Ectodermal cell (in vitro differentiated cells): ENCODE data around the gene TERT.
"Not testable (repeated sequence)": the region's sequence is repeated elsewhere in the genome, so short reads cannot be mapped to it uniquely, and the experiment has no call there.

Experiments
- H3K27ac ChIP-seq: 2 replicates; pipeline ENCODE4 v1.7.0; 2013; ENCODE audit warnings: mild to moderate bottlenecking, low read depth, low read length; ENCODE audit not compliant: insufficient read depth, poor library complexity, severe bottlenecking
- H3K27me3 ChIP-seq: 2 replicates; pipeline ENCODE4 v1.7.0; 2013; ENCODE audit warnings: mild to moderate bottlenecking, low read length; ENCODE audit not compliant: insufficient read depth, control insufficient read depth, poor library complexity, severe bottlenecking
- H3K36me3 ChIP-seq: one replicate; pipeline ENCODE4 v1.7.0; 2013; ENCODE audit warnings: low read length; ENCODE audit not compliant: control insufficient read depth, insufficient read depth
- H3K4me1 ChIP-seq: one replicate; pipeline ENCODE4 v1.7.0; 2013; ENCODE audit warnings: low read length; ENCODE audit not compliant: control insufficient read depth, insufficient read depth
- H3K4me3 ChIP-seq: 2 replicates; pipeline ENCODE4 v1.7.0; 2013; ENCODE audit warnings: low read depth, low read length, control low read depth; ENCODE audit not compliant: insufficient read depth
- H3K9me3 ChIP-seq: 2 replicates; pipeline ENCODE4 v1.7.0; 2013; ENCODE audit warnings: mild to moderate bottlenecking, low read length, moderate library complexity; ENCODE audit not compliant: control insufficient read depth
- WGBS, 2 experiments: methylation state at CpG; one replicate each; pipeline ENCODE4 v1.1.7; 2013; ENCODE audit warnings: missing lambda C conversion rate in 2 of 2; 5-methylcytosine and 5-hydroxymethylcytosine counted together

TERT gene

GRCh38 chr5:1278656-1279442 lies 16.0 kb downstream of the TERT start:
- WGBS, 2 experiments: 96 to 97% methylated on average over 42 of the region's 42 CpGs
- H3K9me3 ChIP-seq: no peaks in the 10 kb centered on the region
- no peaks in the 10 kb centered on the region for H3K27me3 ChIP-seq
- H3K27ac ChIP-seq: no peak overlapping the region
- no peaks in the 10 kb centered on the region for H3K4me1 ChIP-seq
- no peak overlapping the region for H3K4me3 ChIP-seq
- no peaks in the 10 kb centered on the region for H3K36me3 ChIP-seq

- Histone ChIP-seq H3K9me3 (no peaks in the 10 kb centered on the region), H3K4me1 (no peaks in the 10 kb centered on the region), H3K4me3 (no peak overlapping the region), H3K27me3 (no peaks in the 10 kb centered on the region), H3K36me3 (no peaks in the 10 kb centered on the region), H3K27ac (no peak overlapping the region)
- WGBS, 2 experiments: 93 to 95% methylated on average over 13 of the region's 13 CpGs
These were observed 16.7 kb downstream of the TERT start for GRCh38 chr5:1278216-1278615.

- Histone ChIP-seq H3K4me3 (no peak overlapping the region), H3K9me3 (no peaks in the 10 kb centered on the region), H3K4me1 (no peaks in the 10 kb centered on the region), H3K27ac (no peak overlapping the region), H3K27me3 (no peaks in the 10 kb centered on the region), H3K36me3 (no peaks in the 10 kb centered on the region)
- 95 to 96% methylated on average over 10 of the region's 10 CpGs for WGBS, 2 experiments
These were observed 17.1 kb downstream of the TERT start for GRCh38 chr5:1277781-1278180.

- H3K9me3 ChIP-seq: no peaks in the 10 kb centered on the region
- no peaks in the 10 kb centered on the region for H3K36me3 ChIP-seq
- H3K27ac ChIP-seq: no peak overlapping the region
- 94% methylated on average over 21 of the region's 21 CpGs for WGBS, 2 experiments
- no peaks in the 10 kb centered on the region for H3K27me3 ChIP-seq
- no peaks in the 10 kb centered on the region for H3K4me1 ChIP-seq
- H3K4me3 ChIP-seq: no peak overlapping the region
These were observed 17.5 kb downstream of the TERT start for GRCh38 chr5:1277331-1277730.

DNA sequence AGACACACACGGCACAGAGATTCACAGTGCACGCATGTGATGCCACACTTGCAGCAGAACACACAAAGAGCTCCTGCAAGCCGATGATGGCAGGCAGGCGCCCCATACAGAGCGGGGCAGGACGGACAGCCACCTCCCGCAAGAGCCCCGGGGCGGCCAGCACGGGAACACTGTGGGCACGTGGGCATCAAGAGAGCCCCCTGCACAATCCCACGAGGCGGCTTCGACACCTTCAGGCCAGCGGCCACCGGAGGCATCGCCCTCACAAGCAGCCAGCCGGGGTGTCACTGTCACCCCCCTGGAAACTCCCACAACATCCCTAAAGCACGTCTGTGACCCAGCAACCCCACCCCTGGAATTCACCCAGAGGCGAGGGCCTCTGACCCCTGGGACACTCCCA lies 17.9 kb downstream of the TERT start:
- WGBS, 2 experiments: 92% methylated on average over 20 of the region's 20 CpGs
- Histone ChIP-seq H3K9me3 (no peaks in the 10 kb centered on the region), H3K27ac (no peak overlapping the region)

DNA sequence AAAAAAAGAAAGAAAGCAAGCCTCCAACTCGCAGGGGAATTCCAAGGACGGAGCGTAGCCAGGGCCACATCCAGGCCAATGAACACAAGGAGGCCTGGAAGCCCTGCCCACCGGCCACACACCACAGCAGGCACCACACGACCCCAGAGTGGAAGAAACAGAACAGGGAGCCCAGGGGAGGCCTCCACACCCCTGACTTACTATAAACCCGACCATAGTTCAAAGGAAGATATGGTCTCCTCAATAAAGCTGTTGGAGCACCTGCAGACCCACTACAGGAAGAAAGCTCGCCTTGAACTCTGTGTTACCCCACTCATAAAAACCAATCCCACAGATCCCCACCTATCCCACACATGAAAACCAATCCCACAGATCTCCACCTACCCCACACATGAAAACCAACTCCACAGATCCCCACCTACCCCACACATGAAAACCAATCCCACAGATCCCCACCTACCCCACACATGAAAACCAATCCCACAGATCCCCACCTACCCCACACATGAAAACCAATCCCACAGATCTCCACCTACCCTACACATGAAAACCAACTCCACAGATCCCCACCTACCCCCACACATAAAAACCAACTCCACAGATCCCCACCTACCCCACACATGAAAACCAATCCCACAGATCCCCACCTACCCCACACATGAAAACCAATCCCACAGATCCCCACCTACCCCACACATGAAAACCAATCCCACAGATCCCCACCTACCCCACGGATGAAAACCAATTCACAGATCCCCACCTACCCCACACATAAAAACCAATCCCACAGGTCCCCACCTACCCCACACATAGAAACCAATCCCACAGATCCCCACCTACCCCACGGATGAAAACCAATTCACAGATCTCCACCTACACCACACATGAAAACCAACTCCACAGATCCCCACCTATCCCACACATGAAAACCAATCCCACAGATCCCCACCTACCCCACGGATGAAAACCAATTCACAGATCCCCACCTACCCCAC lies 19.2 kb downstream of the TERT start:
- H3K4me3 ChIP-seq, H3K36me3 ChIP-seq, H3K4me1 ChIP-seq, H3K27me3 ChIP-seq, H3K27ac ChIP-seq, H3K9me3 ChIP-seq: not testable (repeated sequence)
- 87 to 88% methylated on average over 10 of the region's 10 CpGs for WGBS, 2 experiments

More for the DNA sequence above, 17.9 kb downstream of the TERT start:
- Histone ChIP-seq H3K4me3 (no peak overlapping the region), H3K4me1 (no peaks in the 10 kb centered on the region), H3K36me3 (no peaks in the 10 kb centered on the region), H3K27me3 (no peaks in the 10 kb centered on the region)

DNA sequence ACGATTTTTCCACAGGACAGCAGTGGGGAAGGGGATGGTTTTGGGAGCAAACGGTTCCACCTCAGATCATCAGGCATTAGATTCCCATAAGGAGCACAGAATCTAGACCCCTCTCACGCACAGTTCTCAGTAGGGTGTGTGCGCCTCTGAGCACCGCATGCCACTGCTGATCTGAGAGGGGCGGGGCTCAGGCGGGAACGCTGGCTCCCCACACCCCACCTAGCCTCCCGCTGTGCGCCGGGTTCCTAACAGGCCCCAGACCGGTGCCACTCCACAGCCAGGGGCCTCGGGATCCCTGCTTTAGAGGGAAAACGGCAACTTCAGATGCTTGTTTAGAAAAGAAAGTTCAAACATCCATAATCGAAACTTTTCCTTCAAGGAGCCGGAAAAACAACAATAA lies 20.4 kb downstream of the TERT start:
- no peaks in the 10 kb centered on the region for H3K27me3 ChIP-seq
- 89 to 95% methylated on average over 16 of the region's 16 CpGs for WGBS, 2 experiments
- H3K4me3 ChIP-seq: no peak overlapping the region
- no peak overlapping the region for H3K27ac ChIP-seq
- H3K4me1 ChIP-seq: no peaks in the 10 kb centered on the region
- no peaks in the 10 kb centered on the region for H3K9me3 ChIP-seq
- H3K36me3 ChIP-seq: no peaks in the 10 kb centered on the region

DNA sequence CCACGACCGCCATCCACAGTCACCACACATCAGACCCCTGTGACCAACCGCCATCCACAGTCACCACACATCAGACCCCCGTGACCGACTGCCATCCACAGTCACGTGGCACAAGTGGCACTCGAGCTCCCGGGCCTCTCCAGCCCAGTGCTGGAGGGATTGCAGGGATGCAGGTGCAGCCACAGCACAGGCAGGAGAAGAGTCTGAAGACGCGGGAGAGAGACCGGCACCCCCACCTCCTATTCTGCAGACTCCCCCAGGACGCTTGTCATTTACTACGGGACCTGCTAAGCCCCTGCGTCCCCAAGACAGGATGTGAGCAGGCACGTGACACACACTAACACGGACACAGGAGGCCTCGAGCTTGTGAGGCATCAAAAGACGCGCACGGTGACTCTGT lies 21.1 kb downstream of the TERT start:
- Histone ChIP-seq H3K4me3 (no peak overlapping the region), H3K36me3 (no peaks in the 10 kb centered on the region), H3K27ac (no peak overlapping the region), H3K27me3 (no peaks in the 10 kb centered on the region), H3K4me1 (no peaks in the 10 kb centered on the region), H3K9me3 (no peaks in the 10 kb centered on the region)
- WGBS, 2 experiments: 93 to 96% methylated on average over 20 of the region's 20 CpGs

DNA sequence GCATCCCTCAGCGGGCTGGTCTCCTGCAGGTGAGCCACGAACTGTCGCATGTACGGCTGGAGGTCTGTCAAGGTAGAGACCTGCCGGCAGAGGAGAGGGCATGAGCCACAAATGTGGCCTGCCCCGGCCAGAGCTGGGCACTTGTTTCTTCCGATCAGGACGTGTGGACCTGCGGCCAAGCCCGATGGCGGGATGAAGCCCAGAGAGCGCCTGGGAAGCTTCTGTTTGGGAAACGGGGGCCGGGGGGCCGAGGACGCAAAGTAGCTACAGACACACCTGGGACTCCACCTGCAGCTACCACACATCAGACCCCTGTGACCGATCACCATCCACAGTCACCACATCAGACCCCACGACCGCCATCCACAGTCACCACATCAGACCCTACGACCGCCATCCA lies 22.7 kb downstream of the TERT start:
- no peak overlapping the region for H3K4me3 ChIP-seq
- no peaks in the 10 kb centered on the region for H3K4me1 ChIP-seq
- no peaks in the 10 kb centered on the region for H3K27me3 ChIP-seq
- H3K27ac ChIP-seq: no peak overlapping the region
- WGBS, 2 experiments: 95 to 96% methylated on average over 17 of the region's 21 CpGs
- H3K9me3 ChIP-seq: no peaks in the 10 kb centered on the region
- no peaks in the 10 kb centered on the region for H3K36me3 ChIP-seq
